IMR-90 (cell line): Measurements from ENCODE around the gene SYNE1. TPM values are rescaled to one million over a fixed set of nuclear protein-coding genes. Genes with fewer than 3 reads are reported as not detected.
A peak's percentile ranks its signal among the peaks of the same experiment; 100 is the strongest.

ENCODE experiments used
- ATAC-seq: fragments of 200-7000 bp; cut with Tn5 transposase; 2 replicates; pipeline ENCODE4 v1.9.1; 2020; ENCODE audit warnings: low read depth, mild to moderate bottlenecking, moderate library complexity
- BruUV-seq: library from RNA; stranded (reverse); fragments of 400-500 nt; replicated peaks from 2 replicates; lab custom pipeline; 2021; lab: Mats Ljungman, UMichigan
- CTCF ChIA-PET: fragments of 300-600 bp; formaldehyde crosslinking; extraction: SDS; loops from one replicate; lab custom pipeline; 2021; ENCODE audit warnings: antibody characterized with exemption; lab: Yijun Ruan, JAX
- POLR2A ChIA-PET: fragments of 300-600 bp; sonication (Branson Sonifier 250); formaldehyde crosslinking; loops from one replicate; lab custom pipeline; 2022; ENCODE audit warnings: antibody characterized with exemption; ENCODE audit not compliant: unreplicated experiment; lab: Charles Lee
- DNase-seq: peaks from one replicate; pipeline ENCODE4 v3.0.0; 2013
- H2AFZ ChIP-seq: replicated peaks from 2 replicates; pipeline ENCODE3; 2013; ENCODE audit warnings: low read length, mild to moderate bottlenecking; ENCODE audit not compliant: poor library complexity
- H2AK5ac ChIP-seq: 2 replicates; pipeline ENCODE4 v1.6.1; 2013; ENCODE audit warnings: low read depth, low read length, inconsistent platforms
- H2AK9ac ChIP-seq: replicated peaks from 2 replicates; pipeline ENCODE3; 2013; ENCODE audit warnings: mild to moderate bottlenecking, low read depth, low read length, moderate library complexity; ENCODE audit not compliant: poor library complexity
- H2BK120ac ChIP-seq: 2 replicates; pipeline ENCODE4 v1.6.1; 2013; ENCODE audit warnings: low read depth, low read length, inconsistent platforms
- H2BK15ac ChIP-seq: 3 replicates; pipeline ENCODE4 v1.6.1; 2013; ENCODE audit warnings: low read depth, low read length, inconsistent platforms
- H2BK20ac ChIP-seq: 2 replicates; pipeline ENCODE4 v1.6.1; 2013; ENCODE audit warnings: low read depth, mild to moderate bottlenecking, inconsistent platforms, low read length, moderate library complexity
- H2BK5ac ChIP-seq: 2 replicates; pipeline ENCODE4 v1.6.1; 2013; ENCODE audit warnings: mild to moderate bottlenecking, low read depth, low read length, inconsistent platforms; ENCODE audit not compliant: poor library complexity, severe bottlenecking
- H3K14ac ChIP-seq: replicated peaks from 2 replicates; pipeline ENCODE4 v1.6.1; 2013; ENCODE audit warnings: low read depth, low read length, inconsistent platforms
- H3K18ac ChIP-seq: 2 replicates; pipeline ENCODE4 v1.6.1; 2013; ENCODE audit warnings: low read depth, low read length, control low read depth
- H3K23ac ChIP-seq: 2 replicates; pipeline ENCODE4 v1.6.1; 2013; ENCODE audit warnings: low read depth, low read length, inconsistent platforms
- H3K27ac ChIP-seq: 2 replicates; pipeline ENCODE4 v1.5.1; 2013; ENCODE audit warnings: mild to moderate bottlenecking, control low read depth, low read length; ENCODE audit not compliant: insufficient read depth
- H3K27me3 ChIP-seq: 2 replicates; pipeline ENCODE4 v1.6.1; 2013; ENCODE audit warnings: low read length; ENCODE audit not compliant: control insufficient read depth, insufficient read depth
- H3K36me3 ChIP-seq: 2 replicates; pipeline ENCODE4 v1.6.1; 2013; ENCODE audit warnings: low read length, mixed read lengths; ENCODE audit not compliant: control insufficient read depth, insufficient read depth
- H3K4ac ChIP-seq: 2 replicates; pipeline ENCODE4 v1.6.1; 2013; ENCODE audit warnings: low read depth, low read length, inconsistent platforms
- H3K4me1 ChIP-seq: 2 replicates; pipeline ENCODE4 v1.6.1; 2013; ENCODE audit warnings: low read length, mixed read lengths; ENCODE audit not compliant: control insufficient read depth, insufficient read depth
- H3K4me2 ChIP-seq: 2 replicates; pipeline ENCODE4 v1.6.1; 2013; ENCODE audit warnings: low read depth, mild to moderate bottlenecking, control low read depth, low read length, moderate library complexity
- H3K4me3 ChIP-seq: 2 replicates; pipeline ENCODE4 v1.5.1; 2013; ENCODE audit warnings: low read depth, mild to moderate bottlenecking, control low read depth, low read length, moderate library complexity; ENCODE audit not compliant: insufficient read depth
- H3K56ac ChIP-seq: 2 replicates; pipeline ENCODE4 v1.6.1; 2013; ENCODE audit warnings: low read length, inconsistent platforms; ENCODE audit not compliant: insufficient read depth; ENCODE audit errors: extremely low read depth
- H3K79me1 ChIP-seq, 2 experiments: 2 replicates each; pipeline ENCODE4 v1.6.1; 2013; ENCODE audit warnings: low read length in 2 of 2, inconsistent platforms in 1 of 2, low read depth in 1 of 2
- H3K9ac ChIP-seq: 2 replicates; pipeline ENCODE4 v1.6.1; 2013; ENCODE audit warnings: low read depth, low read length, control low read depth
- H3K9me1 ChIP-seq: 2 replicates; pipeline ENCODE4 v1.6.1; 2013; ENCODE audit warnings: low read length, inconsistent platforms; ENCODE audit not compliant: insufficient read depth
- H3K9me3 ChIP-seq: 2 replicates; pipeline ENCODE4 v1.6.1; 2013; ENCODE audit warnings: low read length; ENCODE audit not compliant: control insufficient read depth, insufficient read depth
- H4K20me1 ChIP-seq: 2 replicates; pipeline ENCODE4 v1.6.1; 2013; ENCODE audit warnings: low read length, inconsistent platforms; ENCODE audit not compliant: insufficient read depth
- H4K5ac ChIP-seq: 2 replicates; pipeline ENCODE4 v1.6.1; 2013; ENCODE audit warnings: mild to moderate bottlenecking, low read depth, low read length, control low read depth
- H4K8ac ChIP-seq, 2 experiments: 2 replicates each; pipeline ENCODE4 v1.6.1; 2013; ENCODE audit warnings: low read depth in 2 of 2, low read length in 2 of 2, control low read depth in 1 of 2, inconsistent platforms in 1 of 2
- H4K91ac ChIP-seq: 2 replicates; pipeline ENCODE4 v1.6.1; 2013; ENCODE audit warnings: low read depth, low read length, inconsistent platforms; ENCODE audit not compliant: insufficient read depth
- BHLHE40 ChIP-seq: fragments of 150-350 bp; IDR thresholded peaks from 2 replicates; pipeline ENCODE4 v1.6.1; 2016; ENCODE audit warnings: mild to moderate bottlenecking, low read depth, low read length
- CEBPB ChIP-seq: IDR thresholded peaks from 2 replicates; pipeline ENCODE4 v1.6.1; 2012; ENCODE audit warnings: low read depth, low read length, improper control_type of control experiment
- CTCF ChIP-seq: conservative IDR thresholded peaks from 2 replicates; pipeline ENCODE4 v1.5.1; 2012; ENCODE audit warnings: mild to moderate bottlenecking, low read depth, low read length, improper control_type of control experiment
- FOS ChIP-seq: fragments of 150-350 bp; IDR thresholded peaks from 2 replicates; pipeline ENCODE4 v1.6.1; 2016; ENCODE audit warnings: low read depth, low read length
- MAZ ChIP-seq: IDR thresholded peaks from 2 replicates; pipeline ENCODE4 v1.6.1; 2012; ENCODE audit warnings: low read depth, mild to moderate bottlenecking, low read length, improper control_type of control experiment, moderate library complexity, borderline replicate concordance
- POLR2A ChIP-seq: IDR thresholded peaks from 2 replicates; pipeline ENCODE4 v1.6.1; 2012; ENCODE audit warnings: mild to moderate bottlenecking, low read depth, low read length
- RAD21 ChIP-seq: IDR thresholded peaks from 2 replicates; pipeline ENCODE4 v1.6.1; 2012; ENCODE audit warnings: low read length, improper control_type of control experiment
- WGBS, 2 experiments: methylation state at CpG; one replicate each; pipeline versions ENCODE4 v1.1.5 to v1.1.7; 2013; ENCODE audit warnings: missing lambda C conversion rate in 2 of 2; ENCODE audit not compliant: insufficient read length in 1 of 2; ENCODE audit errors: extremely low coverage in 2 of 2; 5-methylcytosine and 5-hydroxymethylcytosine counted together
- dilution Hi-C: fragments of 300-500 bp; cut with HindIII; formaldehyde crosslinking; loops from one replicate; pipeline ENCODE4 v1.14.3; 2018; ENCODE audit warnings: low sequenced_read_pairs; ENCODE audit not compliant: unreplicated experiment
- in situ Hi-C: fragments of 300-500 bp; cut with MboI; formaldehyde crosslinking; loops from 3 replicates; pipeline ENCODE4 v1.14.3; 2019; ENCODE audit warnings: low sequenced_read_pairs, inconsistent platforms, mixed read lengths
- intact Hi-C: fragments of 100-400 bp; cut with micrococcal nuclease; formaldehyde crosslinking; loops from 2 replicates; pipeline ENCODE4 v1.10.0; 2022
- polyA plus RNA-seq, 3 experiments: library from polyadenylated mRNA; depleted of rRNA; stranded (reverse); fragments of >200 nt; gene quantifications; 2 replicates each; pipeline ENCODE4 v1.2.3, GENCODE V29; 2012; ENCODE audit warnings: low replicate concordance in 1 of 3
- total RNA-seq: library from RNA; depleted of rRNA; stranded (reverse); fragments of >200 nt; gene quantifications from 2 replicates; pipeline ENCODE4 v1.2.3, GENCODE V29; 2012

SYNE1 gene
- total and polyA plus RNA-seq, 2 of the 4 experiments (the other 2 are of a cell fraction), result 34.1 to 159 TPM

- TF ChIP-seq RAD21, result no peak
These were observed 321.1 kb downstream of the SYNE1 start (continued) for GRCh38 chr6:152316024-152316423.

GRCh38 chr6:152314483-152314832, 322.7 kb downstream of the SYNE1 start:
- Histone ChIP-seq H4K20me1 (no peaks in the 10 kb centered on the region), H4K8ac (peak overlapping the region in 1 of 2 experiments; percentile 88; a peak in 2 of 4 replicates), H3K9ac (no peak overlapping the region), H2AK9ac (no peak overlapping the region), H3K36me3 (peaks cover 21% of the 10 kb centered on the region), H3K56ac (no peak overlapping the region), H2BK20ac (peak overlapping the region; percentile 36; the same call in 1 of the 2 replicates), H3K27me3 (no peaks in the 10 kb centered on the region), H2BK5ac (peak overlapping the region; percentile 83), H3K4ac (peak overlapping the region; percentile 59), H3K4me2 (no peak overlapping the region), H3K9me3 (no peaks in the 10 kb centered on the region), H3K14ac (no peak overlapping the region), H4K91ac (peak overlapping the region; percentile 5; the same call in 1 of the 2 replicates), H2AK5ac (peak overlapping the region; percentile 9; the same call in 1 of the 2 replicates), H3K23ac (no peak overlapping the region), H2AFZ (no peak overlapping the region), H3K9me1 (no peaks in the 10 kb centered on the region; the same call in 1 of the 2 replicates), H3K4me3 (no peak overlapping the region), H4K5ac (peak overlapping the region; percentile 2; the same call in 1 of the 2 replicates), H2BK120ac (peak overlapping the region; percentile 64), H3K27ac (peak overlapping the region; percentile 40), H3K79me1 (peaks cover 6 to 11% of the 10 kb centered on the region in 2 experiments; a peak in 3 of 4 replicates), H3K4me1 (peaks cover 11% of the 10 kb centered on the region), H2BK15ac (0 out of 3 replicates have a peak overlapping the region, but pooled peaks have one; percentile 31), H3K18ac (0 out of 2 replicates have a peak overlapping the region, but pooled peaks have one; percentile 35)
- intact Hi-C loops (no loop called here), in situ Hi-C loops (no loop called here), dilution Hi-C loops (no loop called here)
- ChIA-PET CTCF (no interaction called here), POLR2A (interaction anchor here (1.0 kb wide), 1 partner anchor 386 kb away, joined by 6 read pairs; no protein-coding TSS in a partner anchor)
- ATAC-seq (no peak), DNase-seq (no peak)
- no CpG with 5 or more reads among the region's 5 CpGs for WGBS, 2 experiments
- BruUV-seq, result no TSS peak
- no peak for TF ChIP-seq FOS
- no peak for TF ChIP-seq BHLHE40
- TF ChIP-seq CTCF, result no peak
- TF ChIP-seq CEBPB, result no peak
- no peak for TF ChIP-seq MAZ
- no peak for TF ChIP-seq POLR2A
